WTC11 (cell line): ENCODE data around the gene SPRR1A. TPM values are rescaled to one million over a fixed set of nuclear protein-coding genes. Genes with fewer than 3 reads are reported as not detected.

Experiments used
- ATAC-seq: fragments of 200-7000 bp; cut with Tn5 transposase; 2 replicates; pipeline ENCODE4 v1.10.0; 2021; ENCODE audit warnings: mild to moderate bottlenecking, moderate library complexity
- CTCF ChIA-PET: fragments of 300-600 bp; sonication (Branson Sonifier 250); formaldehyde crosslinking; loops from one replicate; lab custom pipeline; 2021; ENCODE audit warnings: antibody characterized with exemption; lab: Charles Lee
- POLR2A ChIA-PET: fragments of 350-600 bp; sonication (Branson Sonifier 250); formaldehyde crosslinking; loops from one replicate; lab custom pipeline; 2021; ENCODE audit warnings: antibody characterized with exemption; lab: Charles Lee
- DNase-seq: peaks from one replicate; pipeline ENCODE4 v3.0.0; 2021; ENCODE audit warnings: low spot score
- H3K27ac Mint-ChIP-seq: 2 replicates; pipeline ENCODE4 v1.8.0; 2021; ENCODE audit warnings: mixed read lengths
- H3K27me3 Mint-ChIP-seq: 2 replicates; pipeline ENCODE4 v1.8.0; 2021; ENCODE audit warnings: low read depth, mild to moderate bottlenecking, moderate library complexity, mixed read lengths
- H3K36me3 Mint-ChIP-seq: 2 replicates; pipeline ENCODE4 v1.8.0; 2021; ENCODE audit warnings: mixed read lengths
- H3K4me1 Mint-ChIP-seq: 2 replicates; pipeline ENCODE4 v1.8.0; 2022; ENCODE audit warnings: mixed read lengths
- H3K4me3 Mint-ChIP-seq: 2 replicates; pipeline ENCODE4 v1.8.0; 2021; ENCODE audit warnings: mild to moderate bottlenecking, moderate library complexity, mixed read lengths
- H3K9me3 Mint-ChIP-seq: 2 replicates; pipeline ENCODE4 v1.8.0; 2021; ENCODE audit warnings: mixed read lengths
- EMX1 ChIP-seq: fragments of 250-450 bp; sonication (Bioruptor Pico); IDR thresholded peaks from 2 replicates; pipeline ENCODE4 v1.8.0; 2021; ENCODE audit warnings: mild to moderate bottlenecking
- JAZF1 ChIP-seq: fragments of 250-450 bp; sonication (Bioruptor Pico); IDR thresholded peaks from 2 replicates; pipeline ENCODE4 v1.9.0; 2021; ENCODE audit warnings: moderate library complexity, mild to moderate bottlenecking, inconsistent platforms
- JUN ChIP-seq: sonication (generic); formaldehyde crosslinking; IDR thresholded peaks from 2 replicates; pipeline ENCODE4 v1.8.0; 2023; ENCODE audit warnings: mild to moderate bottlenecking, missing genetic modification reagents
- NFE2L1 ChIP-seq: sonication (generic); formaldehyde crosslinking; IDR thresholded peaks from 2 replicates; pipeline ENCODE4 v1.8.1; 2023; ENCODE audit warnings: missing genetic modification reagents
- NR1H2 ChIP-seq: sonication (generic); formaldehyde crosslinking; IDR thresholded peaks from 2 replicates; pipeline ENCODE4 v1.9.0; 2021; ENCODE audit warnings: mild to moderate bottlenecking, moderate library complexity, missing genetic modification reagents
- PREB ChIP-seq: sonication (generic); formaldehyde crosslinking; IDR thresholded peaks from 2 replicates; pipeline ENCODE4 v1.8.1; 2022; ENCODE audit warnings: mild to moderate bottlenecking, missing genetic modification reagents, moderate library complexity, borderline replicate concordance
- PRRX2 ChIP-seq: fragments of 250-450 bp; sonication (Bioruptor Pico); IDR thresholded peaks from 2 replicates; pipeline ENCODE4 v1.8.0; 2021; ENCODE audit warnings: mild to moderate bottlenecking
- SMAD4 ChIP-seq: sonication (generic); formaldehyde crosslinking; IDR thresholded peaks from 2 replicates; pipeline ENCODE4 v1.8.0; 2022; ENCODE audit warnings: mild to moderate bottlenecking, missing genetic modification reagents
- SOX15 ChIP-seq: fragments of 250-450 bp; sonication (Bioruptor Pico); IDR thresholded peaks from 2 replicates; pipeline ENCODE4 v1.9.0; 2021; ENCODE audit warnings: mild to moderate bottlenecking
- TCF7 ChIP-seq: sonication (generic); formaldehyde crosslinking; IDR thresholded peaks from 2 replicates; pipeline ENCODE4 v1.8.0; 2022; ENCODE audit warnings: mild to moderate bottlenecking, low read depth, missing genetic modification reagents, moderate library complexity
- TEAD4 ChIP-seq: sonication (generic); formaldehyde crosslinking; IDR thresholded peaks from 2 replicates; pipeline ENCODE4 v1.8.0; 2022; ENCODE audit warnings: mild to moderate bottlenecking, missing genetic modification reagents
- ZMAT4 ChIP-seq: fragments of 250-450 bp; sonication (Bioruptor Pico); IDR thresholded peaks from 2 replicates; pipeline ENCODE4 v1.9.0; 2021; ENCODE audit warnings: mild to moderate bottlenecking
- ZNF423 ChIP-seq: fragments of 250-450 bp; sonication (Bioruptor Pico); IDR thresholded peaks from 2 replicates; pipeline ENCODE4 v2.1.2; 2022; ENCODE audit warnings: mild to moderate bottlenecking, moderate library complexity
- ZNF512 ChIP-seq: sonication (generic); formaldehyde crosslinking; IDR thresholded peaks from 2 replicates; pipeline ENCODE4 v1.8.1; 2022; ENCODE audit warnings: missing genetic modification reagents, borderline replicate concordance
- total RNA-seq: library from RNA; stranded (reverse); gene quantifications from 3 replicates; pipeline ENCODE4 v1.2.3, GENCODE V29; 2021
- TF ChIP-seq, protein P1 (sequence below): sonication (generic); formaldehyde crosslinking; IDR thresholded peaks from 2 replicates; pipeline ENCODE4 v1.8.0; 2022; ENCODE audit warnings: mild to moderate bottlenecking, missing genetic modification reagents
- TF ChIP-seq, protein P2 (sequence below): fragments of 250-450 bp; sonication (Bioruptor Pico); IDR thresholded peaks from 2 replicates; pipeline ENCODE4 v1.9.0; 2021; ENCODE audit warnings: mild to moderate bottlenecking
- TF ChIP-seq, protein P3 (sequence below): sonication (generic); formaldehyde crosslinking; IDR thresholded peaks from 2 replicates; pipeline ENCODE4 v1.8.0; 2023; ENCODE audit warnings: missing genetic modification reagents
- TF ChIP-seq, protein P4 (sequence below): sonication (generic); formaldehyde crosslinking; IDR thresholded peaks from 2 replicates; pipeline ENCODE4 v1.8.0; 2023; ENCODE audit warnings: mild to moderate bottlenecking, missing genetic modification reagents
- TF ChIP-seq, protein P5 (sequence below): fragments of 250-450 bp; sonication (Bioruptor Pico); IDR thresholded peaks from 2 replicates; pipeline ENCODE4 v1.9.0; 2021; ENCODE audit warnings: moderate library complexity, mild to moderate bottlenecking, inconsistent platforms, borderline replicate concordance
- TF ChIP-seq, protein P6 (sequence below): fragments of 250-450 bp; sonication (Bioruptor Pico); conservative IDR thresholded peaks from 2 replicates; pipeline ENCODE4 v1.9.0; 2021; ENCODE audit warnings: mild to moderate bottlenecking

SPRR1A gene
- total RNA-seq, 1 experiment from 2014 or later = not detected

DNA sequence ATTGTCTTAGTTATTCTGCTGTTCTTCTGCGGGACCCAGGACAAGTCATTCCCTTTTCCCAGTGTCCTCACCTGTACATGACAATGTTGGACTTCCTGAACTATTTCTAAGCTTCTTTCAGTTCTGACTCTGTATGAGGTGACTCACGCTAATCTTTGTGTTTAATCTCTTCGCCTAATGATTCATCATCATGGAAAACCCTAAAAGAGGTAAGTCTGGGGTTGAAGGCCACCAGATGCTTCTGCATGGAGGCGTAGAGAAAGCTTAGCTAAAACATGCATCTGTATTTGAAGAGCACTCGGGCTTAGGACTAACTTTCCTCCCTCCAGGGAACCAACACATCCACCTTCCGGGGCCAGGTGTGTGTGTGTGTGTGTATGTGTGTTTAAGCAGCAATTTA, 29.4 kb upstream of the SPRR1A start:
- Mint-ChIP-seq H3K4me1 (no peaks in the 10 kb centered on the region), H3K27ac (no peak overlapping the region), H3K9me3 (peaks cover 14% of the 10 kb centered on the region), H3K36me3 (no peaks in the 10 kb centered on the region)
- POLR2A ChIA-PET = interaction anchor here (0.6 kb wide), 1 partner anchor 238 kb away, joined by 3 read pairs; no protein-coding TSS in a partner anchor
- no peak for ATAC-seq
- no peak for DNase-seq
- TF ChIP-seq TEAD4 (CRISPR knock-in tag) (no peak), SOX15 (no peak), SMAD4 (CRISPR knock-in tag) (no peak), NFE2L1 (no peak), NR1H2 (CRISPR knock-in tag) (no peak), TCF7 (CRISPR knock-in tag) (no peak), PREB (no peak), JUN (CRISPR knock-in tag) (no peak), PRRX2 (no peak), EMX1 (CRISPR knock-in tag) (no peak), JAZF1 (CRISPR knock-in tag) (no peak), ZNF423 (no peak), ZMAT4 (CRISPR knock-in tag) (no peak), ZNF512 (CRISPR knock-in tag) (no peak)
- TF ChIP-seq, protein P1, sequence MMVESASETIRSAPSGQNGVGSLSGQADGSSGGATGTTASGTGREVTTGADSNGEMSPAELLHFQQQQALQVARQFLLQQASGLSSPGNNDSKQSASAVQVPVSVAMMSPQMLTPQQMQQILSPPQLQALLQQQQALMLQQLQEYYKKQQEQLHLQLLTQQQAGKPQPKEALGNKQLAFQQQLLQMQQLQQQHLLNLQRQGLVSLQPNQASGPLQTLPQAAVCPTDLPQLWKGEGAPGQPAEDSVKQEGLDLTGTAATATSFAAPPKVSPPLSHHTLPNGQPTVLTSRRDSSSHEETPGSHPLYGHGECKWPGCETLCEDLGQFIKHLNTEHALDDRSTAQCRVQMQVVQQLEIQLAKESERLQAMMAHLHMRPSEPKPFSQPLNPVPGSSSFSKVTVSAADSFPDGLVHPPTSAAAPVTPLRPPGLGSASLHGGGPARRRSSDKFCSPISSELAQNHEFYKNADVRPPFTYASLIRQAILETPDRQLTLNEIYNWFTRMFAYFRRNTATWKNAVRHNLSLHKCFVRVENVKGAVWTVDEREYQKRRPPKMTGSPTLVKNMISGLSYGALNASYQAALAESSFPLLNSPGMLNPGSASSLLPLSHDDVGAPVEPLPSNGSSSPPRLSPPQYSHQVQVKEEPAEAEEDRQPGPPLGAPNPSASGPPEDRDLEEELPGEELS = no peak
- TF ChIP-seq, protein P2, sequence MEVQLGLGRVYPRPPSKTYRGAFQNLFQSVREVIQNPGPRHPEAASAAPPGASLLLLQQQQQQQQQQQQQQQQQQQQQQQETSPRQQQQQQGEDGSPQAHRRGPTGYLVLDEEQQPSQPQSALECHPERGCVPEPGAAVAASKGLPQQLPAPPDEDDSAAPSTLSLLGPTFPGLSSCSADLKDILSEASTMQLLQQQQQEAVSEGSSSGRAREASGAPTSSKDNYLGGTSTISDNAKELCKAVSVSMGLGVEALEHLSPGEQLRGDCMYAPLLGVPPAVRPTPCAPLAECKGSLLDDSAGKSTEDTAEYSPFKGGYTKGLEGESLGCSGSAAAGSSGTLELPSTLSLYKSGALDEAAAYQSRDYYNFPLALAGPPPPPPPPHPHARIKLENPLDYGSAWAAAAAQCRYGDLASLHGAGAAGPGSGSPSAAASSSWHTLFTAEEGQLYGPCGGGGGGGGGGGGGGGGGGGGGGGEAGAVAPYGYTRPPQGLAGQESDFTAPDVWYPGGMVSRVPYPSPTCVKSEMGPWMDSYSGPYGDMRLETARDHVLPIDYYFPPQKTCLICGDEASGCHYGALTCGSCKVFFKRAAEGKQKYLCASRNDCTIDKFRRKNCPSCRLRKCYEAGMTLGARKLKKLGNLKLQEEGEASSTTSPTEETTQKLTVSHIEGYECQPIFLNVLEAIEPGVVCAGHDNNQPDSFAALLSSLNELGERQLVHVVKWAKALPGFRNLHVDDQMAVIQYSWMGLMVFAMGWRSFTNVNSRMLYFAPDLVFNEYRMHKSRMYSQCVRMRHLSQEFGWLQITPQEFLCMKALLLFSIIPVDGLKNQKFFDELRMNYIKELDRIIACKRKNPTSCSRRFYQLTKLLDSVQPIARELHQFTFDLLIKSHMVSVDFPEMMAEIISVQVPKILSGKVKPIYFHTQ = no peak
- TF ChIP-seq, protein P3, sequence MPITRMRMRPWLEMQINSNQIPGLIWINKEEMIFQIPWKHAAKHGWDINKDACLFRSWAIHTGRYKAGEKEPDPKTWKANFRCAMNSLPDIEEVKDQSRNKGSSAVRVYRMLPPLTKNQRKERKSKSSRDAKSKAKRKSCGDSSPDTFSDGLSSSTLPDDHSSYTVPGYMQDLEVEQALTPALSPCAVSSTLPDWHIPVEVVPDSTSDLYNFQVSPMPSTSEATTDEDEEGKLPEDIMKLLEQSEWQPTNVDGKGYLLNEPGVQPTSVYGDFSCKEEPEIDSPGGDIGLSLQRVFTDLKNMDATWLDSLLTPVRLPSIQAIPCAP (CRISPR knock-in tag) = no peak
- TF ChIP-seq, protein P4, sequence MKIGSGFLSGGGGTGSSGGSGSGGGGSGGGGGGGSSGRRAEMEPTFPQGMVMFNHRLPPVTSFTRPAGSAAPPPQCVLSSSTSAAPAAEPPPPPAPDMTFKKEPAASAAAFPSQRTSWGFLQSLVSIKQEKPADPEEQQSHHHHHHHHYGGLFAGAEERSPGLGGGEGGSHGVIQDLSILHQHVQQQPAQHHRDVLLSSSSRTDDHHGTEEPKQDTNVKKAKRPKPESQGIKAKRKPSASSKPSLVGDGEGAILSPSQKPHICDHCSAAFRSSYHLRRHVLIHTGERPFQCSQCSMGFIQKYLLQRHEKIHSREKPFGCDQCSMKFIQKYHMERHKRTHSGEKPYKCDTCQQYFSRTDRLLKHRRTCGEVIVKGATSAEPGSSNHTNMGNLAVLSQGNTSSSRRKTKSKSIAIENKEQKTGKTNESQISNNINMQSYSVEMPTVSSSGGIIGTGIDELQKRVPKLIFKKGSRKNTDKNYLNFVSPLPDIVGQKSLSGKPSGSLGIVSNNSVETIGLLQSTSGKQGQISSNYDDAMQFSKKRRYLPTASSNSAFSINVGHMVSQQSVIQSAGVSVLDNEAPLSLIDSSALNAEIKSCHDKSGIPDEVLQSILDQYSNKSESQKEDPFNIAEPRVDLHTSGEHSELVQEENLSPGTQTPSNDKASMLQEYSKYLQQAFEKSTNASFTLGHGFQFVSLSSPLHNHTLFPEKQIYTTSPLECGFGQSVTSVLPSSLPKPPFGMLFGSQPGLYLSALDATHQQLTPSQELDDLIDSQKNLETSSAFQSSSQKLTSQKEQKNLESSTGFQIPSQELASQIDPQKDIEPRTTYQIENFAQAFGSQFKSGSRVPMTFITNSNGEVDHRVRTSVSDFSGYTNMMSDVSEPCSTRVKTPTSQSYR = no peak
- TF ChIP-seq, protein P5, sequence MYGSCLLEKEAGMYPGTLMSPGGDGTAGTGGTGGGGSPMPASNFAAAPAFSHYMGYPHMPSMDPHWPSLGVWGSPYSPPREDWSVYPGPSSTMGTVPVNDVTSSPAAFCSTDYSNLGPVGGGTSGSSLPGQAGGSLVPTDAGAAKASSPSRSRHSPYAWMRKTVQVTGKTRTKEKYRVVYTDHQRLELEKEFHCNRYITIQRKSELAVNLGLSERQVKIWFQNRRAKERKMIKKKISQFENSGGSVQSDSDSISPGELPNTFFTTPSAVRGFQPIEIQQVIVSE (CRISPR knock-in tag) = no peak
- TF ChIP-seq, protein P6, sequence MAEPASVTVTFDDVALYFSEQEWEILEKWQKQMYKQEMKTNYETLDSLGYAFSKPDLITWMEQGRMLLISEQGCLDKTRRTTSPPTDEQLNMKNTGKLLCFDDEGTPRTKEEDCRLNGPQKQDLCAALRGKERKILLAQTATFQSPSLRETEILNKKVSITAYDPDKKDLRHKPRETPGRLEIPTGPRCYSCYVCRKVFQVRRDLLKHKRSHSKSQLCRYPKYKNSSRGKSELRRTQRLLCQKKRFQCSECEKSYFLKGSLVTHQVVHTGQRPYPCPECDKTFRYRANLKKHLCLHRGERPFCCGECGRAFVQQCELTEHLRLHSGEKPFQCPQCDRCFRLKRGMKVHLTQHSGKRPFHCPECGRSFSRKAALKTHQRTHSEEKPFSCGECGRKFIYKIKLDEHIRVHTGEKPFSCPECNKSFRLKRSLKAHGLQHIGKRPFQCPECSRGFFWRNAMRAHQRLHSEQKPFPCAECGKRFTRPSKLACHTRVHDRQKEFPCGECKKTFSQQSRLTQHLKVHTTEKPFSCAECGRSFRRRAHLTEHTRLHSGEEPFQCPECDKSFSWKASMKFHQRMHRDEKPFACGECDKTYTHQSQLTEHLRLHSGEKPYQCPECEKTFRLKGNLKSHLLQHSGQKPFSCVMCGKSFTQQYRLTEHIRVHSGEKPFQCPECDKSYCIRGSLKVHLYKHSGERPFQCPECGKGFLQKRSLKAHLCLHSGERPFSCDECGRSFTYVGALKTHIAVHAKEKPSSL (CRISPR knock-in tag) = no peak
- TF ChIP-seq, all 79 proteins: peak for 0
- Mint-ChIP-seq H3K27me3 (peaks cover 4% of the 10 kb centered on the region), H3K4me3 (no peak overlapping the region)
- CTCF ChIA-PET = interaction anchor here (3.0 kb wide), 1 partner anchor 238 kb away, joined by 17 read pairs; no protein-coding TSS in a partner anchor
